Measurements from ENCODE around the gene ANKFY1.

Gene ANKFY1

DNA sequence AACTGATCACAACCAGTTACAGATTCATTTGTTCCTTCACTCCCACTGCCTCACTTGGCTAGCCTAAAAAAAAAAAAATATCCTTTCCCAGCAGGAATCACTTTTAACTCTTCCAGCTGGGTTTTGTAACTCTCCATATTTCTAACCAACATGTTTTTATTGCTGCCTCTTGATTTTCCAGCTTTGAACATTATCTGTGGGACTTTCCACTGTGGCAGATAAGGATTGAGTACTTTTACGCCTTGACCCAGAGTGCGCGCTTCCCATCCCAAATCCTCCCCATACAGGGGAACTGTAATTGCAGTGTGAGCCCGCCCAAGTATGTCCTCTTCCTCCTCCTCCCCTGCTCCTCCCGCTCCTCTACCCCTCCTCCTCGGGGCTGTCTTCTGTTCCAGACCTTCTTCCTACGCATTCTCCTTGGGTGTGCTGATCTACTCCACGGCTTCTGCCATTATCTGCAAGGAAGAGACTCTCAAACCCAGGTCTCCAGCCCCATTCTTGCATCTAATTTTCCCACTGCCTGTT lies 77.4 kb downstream of the ANKFY1 start:
- FAIRE-seq (no peak), DNase-seq (ENCODE audit: extremely low spot score, insufficient read length, low read depth) (no peak)

GRCh38 chr17:4185656-4186055 lies 78.1 kb downstream of the ANKFY1 start:
- DNase-seq (ENCODE audit: extremely low spot score, insufficient read length, low read depth) (no peak), FAIRE-seq (no peak)

DNA sequence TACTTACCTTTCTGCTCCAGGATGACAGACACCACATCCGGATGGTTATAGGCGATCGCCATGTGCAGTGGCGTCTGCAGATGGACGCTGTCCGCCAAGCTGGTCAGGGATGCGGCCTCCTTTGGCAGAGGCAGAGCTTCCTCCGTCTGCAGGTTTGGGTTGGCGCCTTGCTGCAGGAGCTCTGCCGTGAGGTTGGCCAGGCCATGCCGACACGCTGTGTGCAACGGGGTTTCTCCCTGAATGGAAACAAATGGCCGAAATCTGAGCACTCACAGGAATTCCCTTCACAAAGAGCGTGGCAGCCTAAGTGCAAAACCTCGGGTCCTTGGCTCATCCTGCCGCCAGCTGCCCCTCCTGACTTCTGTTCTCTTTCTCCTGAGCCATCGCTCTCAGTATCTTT lies 79.0 kb downstream of the ANKFY1 start:
- FAIRE-seq (no peak), DNase-seq (ENCODE audit: extremely low spot score, insufficient read length, low read depth) (no peak)

DNA sequence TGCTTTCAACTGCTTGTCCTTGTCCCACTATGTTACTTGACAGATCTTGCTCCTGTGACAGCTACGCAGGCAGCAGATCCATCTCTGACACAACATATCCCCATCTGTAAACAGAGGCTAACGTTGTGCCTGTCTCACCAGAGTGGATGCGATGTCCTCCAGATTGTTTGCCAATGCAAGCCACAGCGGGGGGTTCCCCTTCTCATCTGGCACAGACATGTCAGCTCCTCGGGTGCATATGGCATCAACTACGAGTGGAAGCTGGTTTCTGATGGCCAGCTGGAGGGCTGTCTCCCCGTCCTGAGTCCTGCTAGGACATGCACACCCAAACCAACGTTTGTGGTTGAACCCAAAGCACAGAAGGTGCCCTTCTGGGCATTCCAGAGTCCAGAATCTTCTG lies 81.7 kb downstream of the ANKFY1 start:
- DNase-seq (ENCODE audit: extremely low spot score, insufficient read length, low read depth): no peak
- FAIRE-seq: no peak

DNA sequence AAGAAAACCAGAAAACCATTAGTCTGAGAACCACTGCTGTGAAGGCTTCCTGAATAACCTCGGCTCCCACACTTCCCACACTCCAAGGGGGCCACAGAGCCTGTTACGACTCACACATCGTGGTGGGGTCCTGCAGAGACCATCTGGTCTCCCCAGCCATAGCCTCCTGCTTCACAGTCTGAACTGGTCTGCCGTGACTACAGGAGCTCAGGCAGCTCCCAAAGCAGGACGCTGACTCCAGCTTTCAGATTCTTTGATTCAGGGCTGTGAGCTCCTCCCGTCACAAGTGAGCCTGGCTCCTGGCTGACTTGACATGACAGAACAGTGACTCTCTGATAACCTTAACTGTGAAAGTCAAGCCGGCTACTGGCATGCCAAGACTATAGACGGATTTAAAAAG lies 83.0 kb downstream of the ANKFY1 start:
- FAIRE-seq: no peak
- DNase-seq (ENCODE audit: extremely low spot score, insufficient read length, low read depth): no peak

- FAIRE-seq: no peak
These were observed 84.7 kb downstream of the ANKFY1 start for GRCh38 chr17:4179071-4179470.

DNA sequence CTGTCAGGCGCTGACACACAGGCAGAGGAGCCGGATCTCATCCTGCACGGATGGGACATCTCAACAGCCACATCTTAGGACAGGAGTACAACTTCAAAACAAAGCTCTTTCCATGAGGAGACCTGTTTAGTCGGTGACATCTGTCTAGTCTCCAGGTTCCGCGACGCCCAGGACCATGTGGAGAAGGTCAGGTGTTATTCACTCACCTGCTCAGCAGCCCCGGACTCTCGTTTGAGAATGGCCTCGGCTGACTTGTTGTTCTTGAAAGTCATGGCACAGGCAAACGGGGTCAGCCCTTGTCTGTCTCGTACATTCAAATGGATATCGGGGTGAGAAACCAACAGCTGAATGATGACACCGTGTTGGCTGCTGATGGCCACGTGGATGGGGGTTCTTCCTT lies 85.1 kb downstream of the ANKFY1 start:
- FAIRE-seq: no peak
- no peak for DNase-seq (ENCODE audit: extremely low spot score, insufficient read length, low read depth)

More at GRCh38 chr17:4179071-4179470, 84.7 kb downstream of the ANKFY1 start:
- DNase-seq (ENCODE audit: extremely low spot score, insufficient read length, low read depth): no peak

DNA sequence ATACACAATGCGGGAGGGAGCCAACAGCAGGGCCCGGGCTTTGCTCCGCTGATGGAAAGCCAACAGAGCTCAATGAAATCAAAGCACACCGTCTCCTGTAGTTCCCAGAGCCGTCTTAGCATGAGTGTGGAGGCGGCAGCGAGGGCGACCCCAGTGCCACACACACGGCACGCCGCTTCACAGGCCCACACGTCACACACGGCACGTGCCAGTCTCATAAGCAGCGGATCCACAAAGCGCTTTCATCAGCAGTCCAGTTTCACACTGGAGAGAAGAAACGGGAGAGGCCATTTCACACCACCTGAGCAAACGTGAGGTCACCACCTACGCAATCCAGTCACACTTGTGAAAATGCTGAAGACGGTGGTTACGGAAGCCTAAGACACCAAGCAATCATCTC lies 86.0 kb downstream of the ANKFY1 start:
- FAIRE-seq: no peak
- no peak for DNase-seq (ENCODE audit: extremely low spot score, insufficient read length, low read depth)

DNA sequence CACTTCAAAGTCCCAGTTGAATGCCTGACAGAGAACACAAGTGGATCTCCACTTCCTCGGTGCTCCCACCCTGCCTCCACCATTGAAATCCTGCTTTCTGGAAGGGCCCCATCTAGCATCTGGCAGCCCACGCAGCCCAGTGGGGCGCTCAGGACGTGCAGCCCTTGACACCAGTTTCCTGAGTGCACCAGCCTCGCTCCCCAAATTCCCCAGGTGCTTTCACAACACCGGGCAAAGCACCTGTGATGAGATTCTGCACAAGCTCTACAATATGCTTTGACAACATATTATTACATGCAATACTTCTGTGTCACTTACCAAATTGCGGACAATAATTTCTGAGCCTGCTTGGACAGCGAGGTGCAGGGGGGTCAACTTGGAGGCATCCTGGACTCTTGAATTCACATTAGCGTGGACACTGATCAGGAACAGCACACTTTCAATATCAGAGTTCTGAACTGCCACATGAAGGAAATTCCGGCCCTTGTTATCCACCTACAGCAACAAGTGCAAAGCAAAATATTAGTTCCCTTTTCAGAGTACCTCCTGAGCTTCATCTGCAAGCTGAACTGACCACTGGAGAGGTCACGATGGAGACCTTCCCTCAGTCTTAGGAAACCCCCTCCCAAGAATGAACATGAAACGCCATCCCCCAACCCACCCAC lies 86.8 kb downstream of the ANKFY1 start:
- DNase-seq (ENCODE audit: extremely low spot score, insufficient read length, low read depth) (no peak), FAIRE-seq (no peak)

GRCh38 chr17:4175921-4176807 lies 87.6 kb downstream of the ANKFY1 start:
- DNase-seq (ENCODE audit: extremely low spot score, insufficient read length, low read depth) (no peak), FAIRE-seq (no peak)

- FAIRE-seq (no peak), DNase-seq (ENCODE audit: extremely low spot score, insufficient read length, low read depth) (no peak)
These were observed 89.2 kb downstream of the ANKFY1 start for GRCh38 chr17:4174556-4174955.

- FAIRE-seq: no peak
- DNase-seq (ENCODE audit: extremely low spot score, insufficient read length, low read depth): no peak
These were observed 90.0 kb downstream of the ANKFY1 start for GRCh38 chr17:4173781-4174180.

- FAIRE-seq (no peak), DNase-seq (ENCODE audit: extremely low spot score, insufficient read length, low read depth) (no peak)
These were observed 91.4 kb downstream of the ANKFY1 start for GRCh38 chr17:4172356-4172755.

DNA sequence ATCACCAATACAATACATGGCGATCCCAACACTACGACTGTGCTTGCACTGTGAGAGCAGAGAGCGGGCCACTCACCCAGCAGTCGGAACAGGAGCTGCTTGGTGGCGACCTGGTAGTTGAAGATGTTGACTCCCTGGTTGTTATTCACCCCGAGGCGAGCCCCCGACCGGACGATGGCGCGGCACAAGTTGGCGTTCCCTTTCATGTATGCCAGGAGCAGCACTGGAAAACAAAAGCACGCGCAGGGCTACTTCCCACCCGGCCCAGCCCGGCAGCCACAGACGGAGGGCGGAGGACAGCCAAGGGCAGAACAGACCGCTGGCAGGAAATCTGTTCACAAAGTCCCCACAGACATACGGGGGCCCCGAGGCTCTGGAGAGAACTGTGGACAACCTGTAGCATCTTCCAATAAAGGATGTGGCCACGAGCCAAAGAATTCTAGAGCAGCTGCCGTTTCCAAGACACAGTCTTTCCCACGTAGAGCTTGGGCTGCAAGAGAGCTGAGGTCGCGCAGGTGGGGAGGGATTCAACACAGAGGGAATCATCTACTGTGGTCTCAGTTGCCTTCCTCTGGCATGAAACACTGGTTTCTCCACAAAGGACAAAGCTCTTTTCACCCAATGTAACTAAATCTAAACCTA lies 93.0 kb downstream of the ANKFY1 start:
- DNase-seq (ENCODE audit: extremely low spot score, insufficient read length, low read depth) (no peak), FAIRE-seq (no peak)

- no peak for DNase-seq (ENCODE audit: extremely low spot score, insufficient read length, low read depth)
- FAIRE-seq: no peak
These were observed 96.0 kb downstream of the ANKFY1 start for GRCh38 chr17:4167786-4168185.

- DNase-seq (ENCODE audit: extremely low spot score, insufficient read length, low read depth): no peak
- FAIRE-seq: no peak
These were observed 97.4 kb downstream of the ANKFY1 start for GRCh38 chr17:4166419-4166818.

DNA sequence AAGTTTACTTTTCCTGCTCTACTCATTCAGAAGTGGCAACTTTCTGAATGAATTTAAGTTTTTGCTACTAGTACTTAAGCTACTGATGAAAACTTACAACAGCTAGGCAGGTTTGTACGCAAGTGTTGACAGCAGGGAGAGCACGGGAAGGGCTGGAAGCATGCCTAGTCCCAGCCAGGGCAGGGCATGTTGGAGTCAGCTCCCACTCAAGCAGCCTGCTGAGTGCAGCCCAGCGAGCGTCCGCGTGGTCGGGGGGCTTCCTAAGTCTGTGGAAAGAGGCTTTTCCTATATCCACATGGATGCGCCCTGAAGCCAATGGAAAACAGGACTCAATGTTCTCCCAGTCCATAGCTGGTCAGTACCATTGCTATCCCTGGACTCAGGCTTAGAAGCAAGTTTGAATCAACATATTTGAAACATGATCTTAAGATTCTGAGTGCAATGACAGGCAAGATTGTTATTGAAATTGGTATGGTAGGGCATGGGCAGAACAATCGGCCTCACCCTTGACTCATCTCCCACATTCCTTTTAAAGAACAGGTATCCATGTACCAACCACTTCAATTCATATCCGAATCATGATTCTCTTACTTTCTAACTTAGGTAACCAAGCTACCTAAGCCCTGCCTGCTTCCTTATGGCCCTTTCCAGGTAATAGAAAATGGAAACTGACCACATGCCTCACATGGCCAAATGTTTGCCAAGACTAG lies 98.3 kb downstream of the ANKFY1 start:
- DNase-seq (ENCODE audit: extremely low spot score, insufficient read length, low read depth) (no peak), FAIRE-seq (no peak)

DNA sequence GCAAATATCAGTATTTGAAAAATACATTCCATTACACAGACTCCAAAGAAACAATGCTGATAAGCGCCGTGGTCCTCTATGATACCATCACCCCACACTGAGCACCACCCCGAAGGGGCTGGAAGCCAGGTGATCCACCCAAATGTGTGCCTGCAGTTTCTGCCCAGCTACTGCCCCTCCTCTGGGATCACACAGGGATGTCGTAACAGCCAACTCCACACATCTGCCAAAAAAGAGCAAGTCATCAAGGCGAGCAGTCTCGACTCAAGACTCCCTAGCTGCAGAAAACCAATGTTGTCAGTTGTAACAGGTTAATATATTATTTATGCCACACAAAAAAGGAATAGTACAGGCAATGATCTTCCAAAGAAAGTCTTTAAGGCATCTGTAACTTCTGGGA lies 99.8 kb downstream of the ANKFY1 start:
- DNase-seq (ENCODE audit: extremely low spot score, insufficient read length, low read depth) (no peak), FAIRE-seq (no peak)

- DNase-seq (ENCODE audit: extremely low spot score, insufficient read length, low read depth) (no peak), FAIRE-seq (peak; percentile 71)
These were observed 100.9 kb downstream of the ANKFY1 start for GRCh38 chr17:4162775-4163466.

- FAIRE-seq: peak; percentile 68
- no peak for DNase-seq (ENCODE audit: extremely low spot score, insufficient read length, low read depth)
These were observed 101.5 kb downstream of the ANKFY1 start for GRCh38 chr17:4162321-4162720.

Data from GM18507 (cell line).